H1 (cell line): Measurements from ENCODE around the gene IPO13.

Experiments used
- BRCA1 ChIP-seq: IDR thresholded peaks from 2 replicates; pipeline ENCODE4 v1.6.1; 2012; ENCODE audit warnings: low read depth, low read length, improper control_type of control experiment
- GABPA ChIP-seq: IDR thresholded peaks from 2 replicates; pipeline ENCODE4 v1.6.1; 2011; ENCODE audit warnings: mild to moderate bottlenecking, low read length, moderate library complexity, borderline replicate concordance; ENCODE audit not compliant: insufficient read depth
- KDM1A ChIP-seq: fragments of 200-600, 300-600 bp; sonication (generic); IDR thresholded peaks from 2 replicates; pipeline ENCODE4 v1.7.1; 2016; ENCODE audit warnings: mild to moderate bottlenecking, low read length, borderline replicate concordance
- POLR2A ChIP-seq, 2 experiments: IDR thresholded peaks; 1 replicate in 1 of 2; 2 replicates in 1 of 2; pipeline ENCODE4 v1.6.1; 2011; ENCODE audit warnings: low read depth in 2 of 2, low read length in 2 of 2, mild to moderate bottlenecking in 2 of 2; ENCODE audit errors: control extremely low read depth in 1 of 2
- POLR2AphosphoS5 ChIP-seq: IDR thresholded peaks from 2 replicates; pipeline ENCODE4 v1.6.1; 2011; ENCODE audit warnings: low read depth, low read length
- RAD21 ChIP-seq, 2 experiments: IDR thresholded peaks in 1 of 2; conservative IDR thresholded peaks in 1 of 2; 2 replicates each; pipeline ENCODE4 v1.6.1; 2011; ENCODE audit warnings: low read depth in 2 of 2, low read length in 2 of 2, improper control_type of control experiment in 1 of 2, inconsistent platforms in 1 of 2, mild to moderate bottlenecking in 1 of 2, moderate library complexity in 1 of 2
- TAF1 ChIP-seq: IDR thresholded peaks from 2 replicates; pipeline ENCODE4 v1.6.1; 2011; ENCODE audit warnings: mild to moderate bottlenecking, low read depth, low read length
- YY1 ChIP-seq: IDR thresholded peaks from 2 replicates; pipeline ENCODE4 v1.6.1; 2011; ENCODE audit warnings: low read depth, mild to moderate bottlenecking, low read length
- TF ChIP-seq, protein P1 (sequence below), 3 experiments: IDR thresholded peaks; 1 replicate in 2 of 3; 2 replicates in 1 of 3; pipeline versions ENCODE4 v1.5.1 to v1.6.1; 2011; ENCODE audit warnings: low read length in 3 of 3, mild to moderate bottlenecking in 3 of 3, inconsistent platforms in 2 of 3, low read depth in 1 of 3, moderate library complexity in 1 of 3; ENCODE audit not compliant: insufficient read depth in 1 of 3; ENCODE audit errors: control extremely low read depth in 1 of 3

GRCh38 chr1:43935711-43936427 lies 10.9 kb upstream of the IPO13 start:
- no peak for TF ChIP-seq YY1
- TF ChIP-seq GABPA = no peak
- TF ChIP-seq, protein P1, sequence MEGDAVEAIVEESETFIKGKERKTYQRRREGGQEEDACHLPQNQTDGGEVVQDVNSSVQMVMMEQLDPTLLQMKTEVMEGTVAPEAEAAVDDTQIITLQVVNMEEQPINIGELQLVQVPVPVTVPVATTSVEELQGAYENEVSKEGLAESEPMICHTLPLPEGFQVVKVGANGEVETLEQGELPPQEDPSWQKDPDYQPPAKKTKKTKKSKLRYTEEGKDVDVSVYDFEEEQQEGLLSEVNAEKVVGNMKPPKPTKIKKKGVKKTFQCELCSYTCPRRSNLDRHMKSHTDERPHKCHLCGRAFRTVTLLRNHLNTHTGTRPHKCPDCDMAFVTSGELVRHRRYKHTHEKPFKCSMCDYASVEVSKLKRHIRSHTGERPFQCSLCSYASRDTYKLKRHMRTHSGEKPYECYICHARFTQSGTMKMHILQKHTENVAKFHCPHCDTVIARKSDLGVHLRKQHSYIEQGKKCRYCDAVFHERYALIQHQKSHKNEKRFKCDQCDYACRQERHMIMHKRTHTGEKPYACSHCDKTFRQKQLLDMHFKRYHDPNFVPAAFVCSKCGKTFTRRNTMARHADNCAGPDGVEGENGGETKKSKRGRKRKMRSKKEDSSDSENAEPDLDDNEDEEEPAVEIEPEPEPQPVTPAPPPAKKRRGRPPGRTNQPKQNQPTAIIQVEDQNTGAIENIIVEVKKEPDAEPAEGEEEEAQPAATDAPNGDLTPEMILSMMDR (IDR thresholded peaks at IDR 0.05; ENCODE audit: control extremely low read depth in 1 of 3, insufficient read depth in 1 of 3, low read depth in 1 of 3, low read length in 3 of 3) = no peak
- no peak for TF ChIP-seq KDM1A
- TF ChIP-seq POLR2A (IDR thresholded peaks at IDR 0.05; ENCODE audit: control extremely low read depth in 1 of 2, low read depth in 2 of 2, low read length in 2 of 2) = no peak; a peak in 1 of 3 replicates
- no peak for TF ChIP-seq RAD21 (IDR thresholded peaks at IDR 0.05 in 1 of 2, conservative IDR thresholded peaks at IDR 0.05 in 1 of 2; ENCODE audit: low read depth in 2 of 2, low read length in 2 of 2)
- no peak for TF ChIP-seq POLR2AphosphoS5
- no peak for TF ChIP-seq TAF1
- no peak for TF ChIP-seq BRCA1
